Gastrocnemius medialis (tissue), 4 donors: ENCODE data around the gene IL36G.

ENCODE experiments used
- POLR2A ChIP-seq, 2 donors: fragments of 450-650 bp; IDR thresholded peaks; one replicate each; pipeline ENCODE4 v1.6.1; 2017; ENCODE audit warnings: antibody characterized with exemption in 2 of 2, mild to moderate bottlenecking in 2 of 2, moderate library complexity in 2 of 2
- TF ChIP-seq, protein P1 (sequence below), 5 experiments: fragments of 450-650 bp in 3 of 5; fragments of 200-600 bp in 2 of 5; sonication (generic) in 2 of 5; IDR thresholded peaks in 4 of 5; conservative IDR thresholded peaks in 1 of 5; 1 replicate in 4 of 5; 2 replicates in 1 of 5; pipeline ENCODE4 v1.5.1; 2016 to 2019; ENCODE audit warnings: antibody characterized with exemption in 5 of 5, mild to moderate bottlenecking in 3 of 5, moderate library complexity in 3 of 5

DNA sequence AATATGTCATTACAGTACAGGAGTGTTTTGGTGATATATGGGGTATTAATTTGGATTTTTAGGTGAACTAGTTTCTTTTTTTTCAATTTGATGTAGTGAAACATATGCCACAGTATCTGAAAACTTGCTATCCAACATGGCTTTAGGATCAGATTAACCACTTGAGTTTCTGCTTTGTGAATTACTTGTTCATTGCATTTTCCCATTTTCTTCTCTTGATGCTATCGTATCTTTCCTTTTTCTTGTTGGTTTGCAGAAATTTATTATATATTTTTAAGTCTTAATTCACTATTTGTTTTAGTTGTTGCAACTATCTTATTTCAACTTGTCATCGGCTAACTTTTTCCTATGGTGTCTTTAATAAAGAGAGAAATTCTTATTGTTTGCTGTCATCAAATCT lies 36.3 kb downstream of the IL36G start:
- no peak for TF ChIP-seq POLR2A (IDR thresholded peaks at IDR 0.05)
- TF ChIP-seq, protein P1, sequence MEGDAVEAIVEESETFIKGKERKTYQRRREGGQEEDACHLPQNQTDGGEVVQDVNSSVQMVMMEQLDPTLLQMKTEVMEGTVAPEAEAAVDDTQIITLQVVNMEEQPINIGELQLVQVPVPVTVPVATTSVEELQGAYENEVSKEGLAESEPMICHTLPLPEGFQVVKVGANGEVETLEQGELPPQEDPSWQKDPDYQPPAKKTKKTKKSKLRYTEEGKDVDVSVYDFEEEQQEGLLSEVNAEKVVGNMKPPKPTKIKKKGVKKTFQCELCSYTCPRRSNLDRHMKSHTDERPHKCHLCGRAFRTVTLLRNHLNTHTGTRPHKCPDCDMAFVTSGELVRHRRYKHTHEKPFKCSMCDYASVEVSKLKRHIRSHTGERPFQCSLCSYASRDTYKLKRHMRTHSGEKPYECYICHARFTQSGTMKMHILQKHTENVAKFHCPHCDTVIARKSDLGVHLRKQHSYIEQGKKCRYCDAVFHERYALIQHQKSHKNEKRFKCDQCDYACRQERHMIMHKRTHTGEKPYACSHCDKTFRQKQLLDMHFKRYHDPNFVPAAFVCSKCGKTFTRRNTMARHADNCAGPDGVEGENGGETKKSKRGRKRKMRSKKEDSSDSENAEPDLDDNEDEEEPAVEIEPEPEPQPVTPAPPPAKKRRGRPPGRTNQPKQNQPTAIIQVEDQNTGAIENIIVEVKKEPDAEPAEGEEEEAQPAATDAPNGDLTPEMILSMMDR (IDR thresholded peaks at IDR 0.05 in 4 of 5, conservative IDR thresholded peaks at IDR 0.05 in 1 of 5) = no peak
